Activated T-helper 1 cell treated with anti-CD3 and anti-CD28 coated beads, Interleukin-12 subunit alpha, Interleukin-12 subunit beta, Interleukin-2, Interleukin-4 antibody, amounts not matched to agents 30 ng/mL and 10 ng/mL and 1 ng/mL, durations not matched to agents 14 hours and 24 hours and 36 hours (primary cell): ENCODE measurements around the gene FBLN7. TPM values are rescaled to one million over a fixed set of nuclear protein-coding genes. Genes with fewer than 3 reads are reported as not detected.
A peak's percentile ranks its signal among the peaks of the same experiment; 100 is the strongest.

ENCODE experiments used
- DNase-seq: peaks from one replicate; pipeline ENCODE4 v3.0.0; 2021; ENCODE audit warnings: low spot score
- H3K27ac Mint-ChIP-seq: one replicate; pipeline ENCODE4 v1.8.0; 2021; ENCODE audit warnings: mild to moderate bottlenecking, mixed read lengths
- H3K27me3 Mint-ChIP-seq: one replicate; pipeline ENCODE4 v1.8.0; 2022; ENCODE audit warnings: mild to moderate bottlenecking, moderate library complexity, mixed read lengths; ENCODE audit not compliant: insufficient read depth
- H3K36me3 Mint-ChIP-seq: one replicate; pipeline ENCODE4 v1.8.0; 2021; ENCODE audit warnings: low read depth, mixed read lengths
- H3K4me1 Mint-ChIP-seq: one replicate; pipeline ENCODE4 v1.8.0; 2021; ENCODE audit warnings: low read depth, mixed read lengths
- H3K4me3 Mint-ChIP-seq: one replicate; pipeline ENCODE4 v1.8.0; 2021; ENCODE audit warnings: mild to moderate bottlenecking, moderate library complexity, mixed read lengths
- H3K9me3 Mint-ChIP-seq: one replicate; pipeline ENCODE4 v1.8.0; 2021; ENCODE audit warnings: mixed read lengths
- intact Hi-C: fragments of 100-400 bp; cut with micrococcal nuclease; formaldehyde crosslinking; loops from one replicate; pipeline ENCODE4 v1.15.1; 2024
- total RNA-seq: library from RNA; stranded (reverse); gene quantifications from 2 replicates; pipeline ENCODE4 v1.2.3, GENCODE V29; 2022

The FBLN7 gene
- total RNA-seq, 1 donor from 2014 or later: 26.4 TPM

- peaks cover 3% of the 10 kb centered on the region for H3K27me3 Mint-ChIP-seq
- peak overlapping the region; percentile 72 for H3K4me3 Mint-ChIP-seq
- H3K36me3 Mint-ChIP-seq: no peaks in the 10 kb centered on the region
- intact Hi-C loops: loop anchor here (2.0 kb wide), 1 partner anchor 33 kb away; no protein-coding TSS in a partner anchor
- no peak for DNase-seq
- H3K27ac Mint-ChIP-seq: peak overlapping the region; percentile 23
- no peaks in the 10 kb centered on the region for H3K9me3 Mint-ChIP-seq
- peaks cover 50% of the 10 kb centered on the region for H3K4me1 Mint-ChIP-seq
Observed at GRCh38 chr2:112155331-112156151, 17.4 kb downstream of the FBLN7 start.

DNA sequence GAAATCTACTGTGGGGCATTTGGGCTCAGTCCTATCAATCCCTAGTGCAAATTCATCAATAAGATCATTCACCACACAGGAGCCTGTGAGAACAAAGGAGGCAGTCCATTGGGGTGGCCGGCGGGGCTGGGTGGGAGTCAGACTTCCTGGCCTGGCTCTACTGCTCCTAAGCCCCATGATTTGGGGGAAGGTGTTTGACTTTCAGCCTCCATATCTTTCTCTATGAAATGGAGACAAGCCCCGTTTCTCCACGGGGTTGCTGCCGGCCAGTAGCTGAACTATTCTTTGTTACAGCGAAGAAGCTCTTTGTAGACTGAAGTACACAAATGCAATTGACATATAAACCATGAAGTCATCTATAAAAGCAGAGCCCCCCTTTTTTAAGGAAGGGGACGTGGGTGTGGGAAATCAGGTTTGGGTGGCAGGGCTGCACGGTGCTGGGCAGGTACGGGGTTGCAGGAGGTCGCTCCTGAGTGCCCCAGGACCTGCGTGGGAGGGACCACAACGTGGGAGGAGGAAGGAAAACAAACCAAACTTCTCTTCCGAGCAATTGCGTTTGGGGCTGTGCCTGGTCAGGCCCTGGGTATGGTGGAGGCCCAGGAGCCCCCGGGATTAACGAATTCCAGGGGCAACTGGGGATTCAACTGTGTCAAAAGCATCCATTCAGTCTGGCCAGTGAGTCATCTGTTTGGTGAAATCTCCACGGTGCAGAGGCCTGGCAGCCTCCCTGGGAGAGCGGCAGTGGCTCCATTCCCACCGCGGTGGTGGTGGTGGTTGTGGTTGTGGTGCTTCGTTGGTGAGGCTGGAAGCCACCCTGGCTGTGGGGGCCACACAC, 18.2 kb downstream of the FBLN7 start:
- H3K4me1 Mint-ChIP-seq: peaks cover 52% of the 10 kb centered on the region
- intact Hi-C loops: loop anchor here (2.0 kb wide), 1 partner anchor 32 kb away; no protein-coding TSS in a partner anchor
- peak overlapping the region; percentile 72 for H3K4me3 Mint-ChIP-seq
- peak overlapping the region; percentile 63 for H3K27ac Mint-ChIP-seq
- no peaks in the 10 kb centered on the region for H3K9me3 Mint-ChIP-seq
- H3K36me3 Mint-ChIP-seq: no peaks in the 10 kb centered on the region
- peak; percentile 31 for DNase-seq
- H3K27me3 Mint-ChIP-seq: peaks cover 3% of the 10 kb centered on the region

DNA sequence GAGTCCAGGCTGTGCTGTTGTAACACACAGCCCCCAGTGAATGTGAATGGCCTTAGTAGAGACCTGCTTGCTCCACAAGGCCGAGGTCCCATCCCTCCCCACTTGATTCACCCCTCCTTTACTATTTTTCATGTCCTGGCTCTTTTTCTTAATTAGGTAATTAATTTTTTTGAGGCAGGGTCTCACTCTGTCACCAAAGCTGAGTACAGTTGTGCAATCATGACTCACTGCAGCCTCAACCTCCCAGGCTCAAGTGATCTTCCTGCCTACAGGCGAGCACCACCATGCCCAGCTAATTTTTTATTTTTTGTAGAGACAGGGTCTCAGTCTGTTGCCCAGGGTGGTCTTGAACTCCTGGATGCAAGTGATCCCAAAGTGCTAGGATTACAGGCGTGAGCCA, 19.3 kb downstream of the FBLN7 start:
- Mint-ChIP-seq H3K27ac (no peak overlapping the region), H3K36me3 (no peaks in the 10 kb centered on the region), H3K4me1 (peaks cover 52% of the 10 kb centered on the region), H3K4me3 (no peak overlapping the region), H3K27me3 (peaks cover 3% of the 10 kb centered on the region), H3K9me3 (no peaks in the 10 kb centered on the region)
- no peak for DNase-seq
- intact Hi-C loops: loop anchor here (2.0 kb wide), 1 partner anchor 31 kb away; no protein-coding TSS in a partner anchor

DNA sequence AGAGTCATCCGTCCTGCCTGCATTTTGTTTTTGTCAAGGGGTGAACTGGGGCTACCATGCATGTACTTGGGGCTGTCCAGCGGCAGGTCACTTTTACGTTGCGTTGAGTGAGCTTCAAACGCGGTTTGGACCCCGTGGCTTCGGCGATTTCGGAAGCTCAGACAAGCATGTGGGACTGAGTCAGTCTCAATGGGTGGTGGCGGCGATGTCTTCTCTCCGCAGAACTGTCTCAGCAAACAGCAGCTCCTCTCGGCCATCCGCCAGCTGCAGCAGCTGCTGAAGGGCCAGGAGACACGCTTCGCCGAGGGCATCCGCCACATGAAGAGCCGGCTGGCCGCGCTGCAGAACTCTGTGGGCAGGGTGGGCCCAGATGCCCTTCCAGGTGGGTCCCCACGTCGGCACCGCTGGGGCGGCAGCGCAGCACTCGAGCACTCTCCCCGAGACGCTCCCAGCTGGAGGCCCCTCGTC, 21.3 kb downstream of the FBLN7 start:
- intact Hi-C loops: no loop called here
- no peak overlapping the region for H3K4me3 Mint-ChIP-seq
- no peak for DNase-seq
- H3K4me1 Mint-ChIP-seq: peaks cover 41% of the 10 kb centered on the region
- H3K36me3 Mint-ChIP-seq: no peaks in the 10 kb centered on the region
- H3K9me3 Mint-ChIP-seq: no peaks in the 10 kb centered on the region
- peaks cover 3% of the 10 kb centered on the region for H3K27me3 Mint-ChIP-seq
- H3K27ac Mint-ChIP-seq: no peak overlapping the region

- no peak overlapping the region for H3K4me3 Mint-ChIP-seq
- H3K27me3 Mint-ChIP-seq: peaks cover 4% of the 10 kb centered on the region
- no peaks in the 10 kb centered on the region for H3K36me3 Mint-ChIP-seq
- H3K9me3 Mint-ChIP-seq: no peaks in the 10 kb centered on the region
- DNase-seq: no peak
- peak overlapping the region; percentile 3 for H3K27ac Mint-ChIP-seq
- intact Hi-C loops: no loop called here
- H3K4me1 Mint-ChIP-seq: peaks cover 31% of the 10 kb centered on the region
Observed at GRCh38 chr2:112160283-112161250, 22.4 kb downstream of the FBLN7 start.

DNA sequence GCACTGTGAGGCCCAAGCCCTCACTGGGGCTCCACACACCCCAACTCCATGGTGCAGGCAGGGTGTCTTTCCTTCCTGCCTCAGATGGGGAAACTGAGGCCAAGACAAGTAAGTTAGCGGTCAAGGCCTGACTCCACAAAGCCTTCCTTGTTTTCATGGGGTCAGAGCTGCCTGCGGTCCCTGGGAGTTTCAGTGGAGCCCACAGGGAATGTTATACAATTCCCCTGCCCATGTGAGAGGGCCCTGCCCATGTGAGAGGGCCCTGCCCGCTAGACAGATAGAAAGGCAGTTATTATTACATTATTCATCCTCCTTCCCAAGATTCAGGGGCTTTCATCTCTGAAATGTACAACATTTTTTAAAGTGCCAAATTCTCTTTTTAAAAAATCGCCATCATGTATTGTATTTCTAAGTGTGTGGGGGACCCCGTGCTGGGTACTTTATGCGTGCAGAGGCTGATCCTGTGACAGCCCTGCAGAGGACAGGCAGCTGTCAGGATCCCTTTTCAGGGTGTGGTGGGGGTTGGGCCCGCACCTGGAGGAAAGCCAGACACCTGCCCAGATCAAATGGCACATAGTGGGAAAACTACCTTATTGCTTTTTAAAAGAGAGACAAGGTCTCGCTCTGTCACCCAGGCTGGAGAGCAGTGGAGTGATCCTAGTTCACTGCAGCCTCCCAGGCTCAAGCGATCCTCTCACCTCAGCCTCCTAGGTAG, 23.4 kb downstream of the FBLN7 start:
- no peak for DNase-seq
- intact Hi-C loops: no loop called here
- no peak overlapping the region for H3K4me3 Mint-ChIP-seq
- H3K36me3 Mint-ChIP-seq: no peaks in the 10 kb centered on the region
- H3K27me3 Mint-ChIP-seq: peaks cover 4% of the 10 kb centered on the region
- peaks cover 20% of the 10 kb centered on the region for H3K4me1 Mint-ChIP-seq
- H3K27ac Mint-ChIP-seq: no peak overlapping the region
- H3K9me3 Mint-ChIP-seq: no peaks in the 10 kb centered on the region

- no peak for DNase-seq
- no peak overlapping the region for H3K4me3 Mint-ChIP-seq
- H3K4me1 Mint-ChIP-seq: peaks cover 23% of the 10 kb centered on the region
- H3K36me3 Mint-ChIP-seq: no peaks in the 10 kb centered on the region
- H3K9me3 Mint-ChIP-seq: no peaks in the 10 kb centered on the region
- H3K27ac Mint-ChIP-seq: no peak overlapping the region
- intact Hi-C loops: no loop called here
- H3K27me3 Mint-ChIP-seq: peaks cover 2% of the 10 kb centered on the region
Observed at GRCh38 chr2:112162341-112162740, 24.2 kb downstream of the FBLN7 start.

GRCh38 chr2:112162956-112163355, 24.8 kb downstream of the FBLN7 start:
- Mint-ChIP-seq H3K27ac (no peak overlapping the region), H3K36me3 (no peaks in the 10 kb centered on the region), H3K4me3 (no peak overlapping the region), H3K27me3 (peaks cover 2% of the 10 kb centered on the region), H3K4me1 (peaks cover 23% of the 10 kb centered on the region), H3K9me3 (no peaks in the 10 kb centered on the region)
- intact Hi-C loops: no loop called here
- no peak for DNase-seq

- H3K4me3 Mint-ChIP-seq: no peak overlapping the region
- no peak overlapping the region for H3K27ac Mint-ChIP-seq
- DNase-seq: no peak
- no peaks in the 10 kb centered on the region for H3K9me3 Mint-ChIP-seq
- intact Hi-C loops: no loop called here
- peaks cover 2% of the 10 kb centered on the region for H3K27me3 Mint-ChIP-seq
- H3K4me1 Mint-ChIP-seq: peaks cover 28% of the 10 kb centered on the region
- H3K36me3 Mint-ChIP-seq: no peaks in the 10 kb centered on the region
Observed at GRCh38 chr2:112163541-112163981, 25.4 kb downstream of the FBLN7 start.

DNA sequence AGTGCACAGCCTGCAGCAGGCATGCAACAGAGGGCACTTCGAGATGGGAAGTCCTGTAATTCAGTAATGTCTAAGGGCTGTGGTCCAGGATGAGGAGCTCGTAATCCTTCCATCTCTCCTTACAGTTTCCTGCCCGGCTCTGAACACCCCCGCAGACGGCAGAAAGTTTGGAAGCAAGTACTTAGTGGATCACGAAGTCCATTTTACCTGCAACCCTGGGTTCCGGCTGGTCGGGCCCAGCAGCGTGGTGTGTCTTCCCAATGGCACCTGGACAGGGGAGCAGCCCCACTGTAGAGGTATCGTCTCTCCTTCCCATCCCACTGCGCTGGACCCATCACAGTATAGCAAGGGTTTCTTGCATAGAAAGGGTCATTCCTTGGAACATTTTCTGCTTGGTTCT, 26.7 kb downstream of the FBLN7 start:
- no peaks in the 10 kb centered on the region for H3K36me3 Mint-ChIP-seq
- DNase-seq: no peak
- intact Hi-C loops: no loop called here
- H3K4me3 Mint-ChIP-seq: no peak overlapping the region
- H3K27ac Mint-ChIP-seq: no peak overlapping the region
- peaks cover 2% of the 10 kb centered on the region for H3K27me3 Mint-ChIP-seq
- H3K9me3 Mint-ChIP-seq: no peaks in the 10 kb centered on the region
- peaks cover 25% of the 10 kb centered on the region for H3K4me1 Mint-ChIP-seq

- Mint-ChIP-seq H3K27me3 (peaks cover 2% of the 10 kb centered on the region), H3K4me3 (no peak overlapping the region), H3K9me3 (no peaks in the 10 kb centered on the region), H3K27ac (no peak overlapping the region), H3K36me3 (no peaks in the 10 kb centered on the region), H3K4me1 (peaks cover 23% of the 10 kb centered on the region)
- DNase-seq: no peak
- intact Hi-C loops: no loop called here
Observed at GRCh38 chr2:112165296-112165695, 27.1 kb downstream of the FBLN7 start.
